Lower leg skin (tissue), 3 donors: Measurements from ENCODE around the gene TENM4.

ENCODE experiments used
- CTCF ChIP-seq, 3 donors: fragments of 450-650 bp; IDR thresholded peaks; one replicate each; pipeline ENCODE4 v1.5.1; 2016; ENCODE audit warnings: antibody characterized with exemption in 3 of 3, mild to moderate bottlenecking in 3 of 3, moderate library complexity in 2 of 3
- POLR2A ChIP-seq, 2 donors: fragments of 450-650 bp; IDR thresholded peaks; one replicate each; pipeline ENCODE4 v1.6.1; 2016 to 2017; ENCODE audit warnings: antibody characterized with exemption in 2 of 2, mild to moderate bottlenecking in 1 of 2, moderate library complexity in 1 of 2

- TF ChIP-seq CTCF (IDR thresholded peaks at IDR 0.05) (no peak), POLR2A (IDR thresholded peaks at IDR 0.05) (no peak)
These were observed 630.8 kb downstream of the TENM4 start for GRCh38 chr11:78809931-78810541.
